ENCODE measurements around the gene INPP5K. TPM values are rescaled to one million over a fixed set of nuclear protein-coding genes. Genes with fewer than 3 reads are reported as not detected.

Gene INPP5K
- total and polyA plus RNA-seq, 2 donors (not counting 1 experiment from before 2014, with no cell fraction given) = 53.8 to 77.9 TPM

DNA sequence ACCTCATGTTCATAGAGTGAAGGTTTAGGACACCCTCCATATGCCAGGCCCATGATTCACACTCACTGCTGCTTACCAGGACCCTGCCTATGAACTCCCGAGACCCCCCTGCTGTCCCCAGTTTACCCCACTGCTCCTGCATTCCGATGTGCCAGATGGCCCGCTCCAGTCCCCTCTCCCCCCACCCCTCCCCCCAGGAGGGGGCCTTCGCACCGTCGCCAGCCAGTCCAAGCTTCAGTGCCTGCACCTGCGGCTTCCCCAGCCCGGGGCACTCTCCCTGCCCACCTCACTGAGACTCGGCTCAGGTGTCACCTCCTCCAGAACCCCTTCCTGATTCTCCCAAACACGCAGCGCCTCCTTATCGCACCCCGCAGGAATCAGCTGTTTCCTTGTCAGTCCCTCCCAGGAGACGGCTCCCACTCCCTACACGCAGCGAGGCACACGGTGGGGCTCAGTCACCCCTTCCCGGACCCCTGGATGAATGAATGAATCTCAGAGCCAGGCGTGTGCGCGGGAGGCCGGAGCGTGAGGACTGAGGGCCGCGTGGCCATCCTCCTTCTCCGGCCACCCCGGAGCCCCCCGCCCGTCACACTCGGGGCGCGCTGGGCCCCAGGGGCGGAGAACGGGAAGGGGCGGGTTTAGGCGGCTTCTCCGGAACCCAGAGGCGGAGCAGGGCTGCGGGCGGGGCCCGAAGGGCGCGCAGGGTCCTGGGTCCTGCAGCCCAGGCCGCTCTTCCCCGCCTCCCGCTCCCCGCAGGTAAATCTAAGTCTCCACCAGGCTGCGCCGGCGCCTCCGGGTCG, 25.6 kb downstream of the INPP5K start:
- peaks cover 13% of the 10 kb centered on the region for H4K20me1 ChIP-seq (ENCODE audit: control insufficient read depth, insufficient read depth, low read length, poor library complexity, severe bottlenecking)
- peak overlapping the region; percentile 80 to 87 for H3K27ac ChIP-seq (ENCODE audit: low read length in 2 of 2)
- H3K4me3 ChIP-seq (ENCODE audit: control extremely low read depth in 1 of 5, extremely low read depth in 1 of 5, insufficient read depth in 1 of 5, low read depth in 2 of 5, low read length in 4 of 5) = peak overlapping the region in 4 of 5 experiments; percentile 60 to 72 (median 68)
- peaks cover 0 to 9% of the 10 kb centered on the region in 2 experiments for H3K36me3 ChIP-seq (replicated peaks in 1 of 2; ENCODE audit: control extremely low read depth in 1 of 2, control insufficient read depth in 1 of 2, extremely low read depth in 1 of 2, insufficient read depth in 2 of 2, low read length in 1 of 2)
- Mint-ChIP-seq H3K4me3 (peak overlapping the region; percentile 91), H3K27me3 (no peaks in the 10 kb centered on the region), H3K9me3 (ENCODE audit: insufficient read depth) (no peaks in the 10 kb centered on the region), H3K4me1 (peaks cover 45% of the 10 kb centered on the region), H3K27ac (peak overlapping the region; percentile 85)
- TF ChIP-seq CTCF (IDR thresholded peaks at IDR 0.05) (no peak), EZH2 (IDR thresholded peaks at IDR 0.05; ENCODE audit: borderline replicate concordance, insufficient read depth, low read depth, low read length, poor library complexity, severe bottlenecking) (no peak)
- peak overlapping the region; percentile 74 for H2AFZ ChIP-seq (ENCODE audit: insufficient read depth, low read depth, low read length, poor library complexity, severe bottlenecking)
- H3K4me2 ChIP-seq (replicated peaks; ENCODE audit: low read depth, low read length, poor library complexity, severe bottlenecking) = peak overlapping the region; percentile 100
- peaks cover 32 to 57% of the 10 kb centered on the region in 2 donors for H3K4me1 ChIP-seq (ENCODE audit: control insufficient read depth in 2 of 2, insufficient read depth in 2 of 2, low read length in 2 of 2)
- under 1% methylated on average over 49 of the region's 52 CpGs for WGBS (ENCODE audit: insufficient coverage)
- POLR2A ChIA-PET = interaction anchor here (0.6 to 1.7 kb wide), 4 partner anchors 28 to 91 kb away, joined by 3 to 4 read pairs (median 4); partner anchors contain the start of gene YWHAE
- peak overlapping the region; percentile 83 for H3K9ac ChIP-seq (ENCODE audit: low read length)
- no peaks in the 10 kb centered on the region for H3K9me3 ChIP-seq (ENCODE audit: control extremely low read depth in 1 of 3, control insufficient read depth in 2 of 3, insufficient read depth in 1 of 3, low read length in 2 of 3)
- CTCF ChIA-PET = interaction anchor here (1.5 to 1.6 kb wide), 2 partner anchors 25 to 126 kb away, joined by 4 to 7 read pairs; partner anchors contain the start of gene INPP5K
- H3K79me2 ChIP-seq (ENCODE audit: control insufficient read depth, insufficient read depth, low read length) = peaks cover 11% of the 10 kb centered on the region
- DNase-seq (peak; percentile 76), ATAC-seq (ENCODE audit: low read depth) (peak; percentile 50)
- H3K27me3 ChIP-seq (replicated peaks in 1 of 4; ENCODE audit: control extremely low read depth in 1 of 4, control insufficient read depth in 3 of 4, insufficient read depth in 4 of 4, low read length in 3 of 4) = peaks cover 0 to 5% (median 0%) of the 10 kb centered on the region in 4 experiments
- intact Hi-C loops (cut with micrococcal nuclease) = loop anchor here (1.0 to 2.0 kb wide), 2 partner anchors 16 to 25 kb away; partner anchors contain the start of gene INPP5K

All from B cell (primary cell).